Natural killer cell (primary cell): Measurements from ENCODE around the gene URAD. TPM values are rescaled to one million over a fixed set of nuclear protein-coding genes. Genes with fewer than 3 reads are reported as not detected.
A peak's percentile ranks its signal among the peaks of the same experiment; 100 is the strongest.

Experiments used
- ATAC-seq, 3 donors: fragments of 150-1000 bp in 2 of 3; fragments of 200-7000 bp in 1 of 3; cut with Tn5 transposase; 1 replicate in 1 of 3; 2 replicates in 2 of 3; pipeline ENCODE4 v1.10.0; 2021; ENCODE audit warnings: mild to moderate bottlenecking in 2 of 3, moderate library complexity in 2 of 3
- DNase-seq, 2 donors: peaks; one replicate each; pipeline versions ENCODE4 v3.0.0 to v3.0.0-alpha.2; 2013 to 2021; ENCODE audit warnings: mixed read lengths in 1 of 2
- H3K27ac ChIP-seq: one replicate; pipeline ENCODE4 v1.5.1; 2013; ENCODE audit warnings: mild to moderate bottlenecking, low read length
- H3K27me3 ChIP-seq: one replicate; pipeline ENCODE4 v1.6.1; 2013; ENCODE audit warnings: low read length; ENCODE audit not compliant: control insufficient read depth, insufficient read depth
- H3K36me3 ChIP-seq: one replicate; pipeline ENCODE4 v1.6.1; 2013; ENCODE audit warnings: low read length; ENCODE audit not compliant: control insufficient read depth, insufficient read depth
- H3K4me1 ChIP-seq: one replicate; pipeline ENCODE4 v1.6.1; 2013; ENCODE audit warnings: low read length; ENCODE audit not compliant: control insufficient read depth, insufficient read depth
- H3K4me3 ChIP-seq: one replicate; pipeline ENCODE4 v1.5.1; 2013; ENCODE audit warnings: low read length
- H3K9me3 ChIP-seq: one replicate; pipeline ENCODE4 v1.6.1; 2013; ENCODE audit warnings: low read length; ENCODE audit not compliant: control insufficient read depth, insufficient read depth
- H3K27ac Mint-ChIP-seq, 2 donors: one replicate each; pipeline ENCODE4 v1.8.0; 2022; ENCODE audit warnings: mild to moderate bottlenecking in 2 of 2, mixed read lengths in 2 of 2, moderate library complexity in 1 of 2
- H3K27me3 Mint-ChIP-seq, 2 donors: one replicate each; pipeline ENCODE4 v1.8.0; 2022; ENCODE audit warnings: low read depth in 2 of 2, mixed read lengths in 2 of 2
- H3K36me3 Mint-ChIP-seq: one replicate; pipeline ENCODE4 v1.8.0; 2022; ENCODE audit warnings: mixed read lengths
- H3K4me1 Mint-ChIP-seq, 2 donors: one replicate each; pipeline ENCODE4 v1.8.0; 2022; ENCODE audit warnings: mixed read lengths in 2 of 2
- H3K4me3 Mint-ChIP-seq: one replicate; pipeline ENCODE4 v1.8.0; 2022; ENCODE audit warnings: mild to moderate bottlenecking, moderate library complexity, mixed read lengths
- H3K9me3 Mint-ChIP-seq, 2 donors: one replicate each; pipeline ENCODE4 v1.8.0; 2022; ENCODE audit warnings: mixed read lengths in 2 of 2
- CTCF ChIP-seq: fragments of 200-600 bp; IDR thresholded peaks from one replicate; pipeline ENCODE4 v1.8.0; 2022; ENCODE audit warnings: antibody characterized with exemption
- WGBS: methylation state at CpG from one replicate; pipeline ENCODE4 v1.1.7; 2013; ENCODE audit warnings: missing lambda C conversion rate; ENCODE audit not compliant: insufficient coverage; 5-methylcytosine and 5-hydroxymethylcytosine counted together
- intact Hi-C: fragments of 100-400 bp; cut with micrococcal nuclease; formaldehyde crosslinking; loops from one replicate; pipeline ENCODE4 v1.14.2; 2022
- total RNA-seq, 4 donors: library from RNA; stranded (reverse); fragments of 120-200 nt in 1 of 4; gene quantifications; one replicate each; pipeline versions ENCODE4 v1.2.3 to v1.2.4, GENCODE V29; 2013 to 2022

Gene URAD
- total RNA-seq, 3 donors from 2014 or later (not counting 1 experiment from before 2014, with no cell fraction given), result not detected

- DNase-seq, result no peak
- WGBS, result 68% methylated on average over 5 of the region's 5 CpGs
- H3K4me1 ChIP-seq, result no peaks in the 10 kb centered on the region
- no peak for TF ChIP-seq CTCF
- no peak overlapping the region for H3K27ac Mint-ChIP-seq
- H3K4me3 Mint-ChIP-seq, result no peak overlapping the region
- H3K36me3 ChIP-seq, result no peaks in the 10 kb centered on the region
- no peaks in the 10 kb centered on the region for H3K4me1 Mint-ChIP-seq
- no peaks in the 10 kb centered on the region for H3K9me3 ChIP-seq
- intact Hi-C loops, result no loop called here
- H3K4me3 ChIP-seq, result no peak overlapping the region
- H3K9me3 Mint-ChIP-seq, result no peaks in the 10 kb centered on the region
- H3K27ac ChIP-seq, result no peak overlapping the region
- H3K36me3 Mint-ChIP-seq, result no peaks in the 10 kb centered on the region
- no peaks in the 10 kb centered on the region for H3K27me3 ChIP-seq
- H3K27me3 Mint-ChIP-seq, result no peaks in the 10 kb centered on the region
- ATAC-seq, result no peak
Measured at GRCh38 chr13:28000567-28000966, 12.1 kb upstream of the URAD start.

- H3K27me3 Mint-ChIP-seq, result peaks cover 0 to 2% of the 10 kb centered on the region in 2 donors
- no peaks in the 10 kb centered on the region for H3K9me3 ChIP-seq
- H3K36me3 ChIP-seq, result no peaks in the 10 kb centered on the region
- no peak overlapping the region for H3K27ac Mint-ChIP-seq
- H3K4me1 Mint-ChIP-seq, result no peaks in the 10 kb centered on the region
- no peaks in the 10 kb centered on the region for H3K4me1 ChIP-seq
- no peak overlapping the region for H3K4me3 Mint-ChIP-seq
- H3K36me3 Mint-ChIP-seq, result no peaks in the 10 kb centered on the region
- H3K27me3 ChIP-seq, result no peaks in the 10 kb centered on the region
- 75% methylated on average over 7 of the region's 7 CpGs for WGBS
- H3K9me3 Mint-ChIP-seq, result no peaks in the 10 kb centered on the region
- DNase-seq, result peak in 1 of 2 donors; percentile 26
- peak in 1 of 3 donors; percentile 41 for ATAC-seq
- intact Hi-C loops, result no loop called here
- no peak overlapping the region for H3K4me3 ChIP-seq
- TF ChIP-seq CTCF, result no peak
- no peak overlapping the region for H3K27ac ChIP-seq
Measured at GRCh38 chr13:27997904-27998522, 9.5 kb upstream of the URAD start.

GRCh38 chr13:27991881-27992280 lies 3.4 kb upstream of the URAD start:
- intact Hi-C loops, result no loop called here
- Histone ChIP-seq H3K4me1 (no peaks in the 10 kb centered on the region), H3K27me3 (no peaks in the 10 kb centered on the region), H3K9me3 (no peaks in the 10 kb centered on the region), H3K4me3 (no peak overlapping the region), H3K36me3 (no peaks in the 10 kb centered on the region), H3K27ac (no peak overlapping the region)
- Mint-ChIP-seq H3K36me3 (no peaks in the 10 kb centered on the region), H3K9me3 (no peaks in the 10 kb centered on the region), H3K27me3 (peaks cover 2 to 10% of the 10 kb centered on the region in 2 donors), H3K4me3 (no peak overlapping the region), H3K27ac (no peak overlapping the region), H3K4me1 (no peaks in the 10 kb centered on the region)
- no peak for TF ChIP-seq CTCF
- ATAC-seq, result no peak
- no peak for DNase-seq
- WGBS, result 87% methylated on average over 6 of the region's 6 CpGs

- H3K27ac Mint-ChIP-seq, result no peak overlapping the region
- no CpG with 5 or more reads among the region's 1 CpG for WGBS
Measured at GRCh38 chr13:27985600-27985999, 2.9 kb downstream of the URAD start.

More at GRCh38 chr13:27985600-27985999, 2.9 kb downstream of the URAD start:
- no peaks in the 10 kb centered on the region for H3K9me3 Mint-ChIP-seq
- Histone ChIP-seq H3K4me3 (no peak overlapping the region), H3K9me3 (no peaks in the 10 kb centered on the region), H3K27ac (no peak overlapping the region), H3K27me3 (peaks cover 3% of the 10 kb centered on the region), H3K36me3 (no peaks in the 10 kb centered on the region), H3K4me1 (no peaks in the 10 kb centered on the region)
- no peak for DNase-seq
- H3K36me3 Mint-ChIP-seq, result no peaks in the 10 kb centered on the region
- peaks cover 29 to 45% of the 10 kb centered on the region in 2 donors for H3K27me3 Mint-ChIP-seq
- TF ChIP-seq CTCF, result no peak
- no peak overlapping the region for H3K4me3 Mint-ChIP-seq
- no peak for ATAC-seq
- intact Hi-C loops, result loop anchor here (2.0 kb wide), 2 partner anchors 155 to 1001 kb away; no protein-coding TSS in a partner anchor
- H3K4me1 Mint-ChIP-seq, result no peaks in the 10 kb centered on the region
